GM19372 (cell line): ENCODE measurements around the gene DDA1.
A peak's percentile ranks its signal among the peaks of the same experiment; 100 is the strongest.
"Not testable (repeated sequence)": the region's sequence is repeated elsewhere in the genome, so short reads cannot be mapped to it uniquely, and the experiment has no call there.

Source experiments
- ATAC-seq: cut with Tn5 transposase; IDR thresholded peaks from one replicate; pipeline ENCODE4 v1.9.1; 2021; ENCODE audit warnings: mild to moderate bottlenecking, low read depth, moderate library complexity; ENCODE audit not compliant: unreplicated experiment

The DDA1 gene

GRCh38 chr19:17340302-17340870 lies 31.0 kb downstream of the DDA1 start:
- ATAC-seq, result no peak

- no peak for ATAC-seq
These were observed 31.6 kb downstream of the DDA1 start for GRCh38 chr19:17340871-17341357.

GRCh38 chr19:17341386-17341785 lies 32.0 kb downstream of the DDA1 start:
- ATAC-seq, result no peak

- no peak for ATAC-seq
These were observed 32.5 kb downstream of the DDA1 start for GRCh38 chr19:17341845-17342244.

- ATAC-seq, result no peak
These were observed 36.8 kb downstream of the DDA1 start for GRCh38 chr19:17346109-17346671.

GRCh38 chr19:17347361-17347760 lies 38.0 kb downstream of the DDA1 start:
- no peak for ATAC-seq

GRCh38 chr19:17347877-17348276 lies 38.5 kb downstream of the DDA1 start:
- ATAC-seq, result no peak

- no peak for ATAC-seq
These were observed 39.3 kb downstream of the DDA1 start for GRCh38 chr19:17348700-17349099.

- no peak for ATAC-seq
These were observed 42.6 kb downstream of the DDA1 start for GRCh38 chr19:17351815-17352435.

GRCh38 chr19:17352608-17353280 lies 43.4 kb downstream of the DDA1 start:
- no peak for ATAC-seq

- no peak for ATAC-seq
These were observed 44.0 kb downstream of the DDA1 start for GRCh38 chr19:17353386-17353785.

GRCh38 chr19:17357078-17357666 lies 47.8 kb downstream of the DDA1 start:
- no peak for ATAC-seq

GRCh38 chr19:17357724-17358123 lies 48.4 kb downstream of the DDA1 start:
- ATAC-seq, result no peak

- no peak for ATAC-seq
These were observed 49.0 kb downstream of the DDA1 start for GRCh38 chr19:17358395-17358794.

GRCh38 chr19:17359905-17360800 lies 50.8 kb downstream of the DDA1 start:
- ATAC-seq, result no peak

GRCh38 chr19:17363852-17364605 lies 54.7 kb downstream of the DDA1 start:
- not testable (repeated sequence) for ATAC-seq

- ATAC-seq, result no peak
These were observed 56.0 kb downstream of the DDA1 start for GRCh38 chr19:17365361-17365760.

GRCh38 chr19:17370026-17370587 lies 60.7 kb downstream of the DDA1 start:
- ATAC-seq, result peak; percentile 88
